Gastroesophageal sphincter (tissue), 4 donors: Measurements from ENCODE around the gene CARD9. TPM values are rescaled to one million over a fixed set of nuclear protein-coding genes. Genes with fewer than 3 reads are reported as not detected.

Source experiments
- ATAC-seq: fragments of 150-250 bp; one replicate; pipeline ENCODE4 v1.9.1; 2016; ENCODE audit warnings: mild to moderate bottlenecking, moderate library complexity
- H3K27ac ChIP-seq, 4 donors: fragments of 200-600 bp; sonication (generic) in 3 of 4; 1 replicate in 3 of 4; 2 replicates in 1 of 4; pipeline ENCODE4 v1.5.1; 2016 to 2019
- H3K27me3 ChIP-seq: fragments of 200-600 bp; sonication (generic); one replicate; pipeline ENCODE4 v1.5.1; 2019
- H3K36me3 ChIP-seq, 2 donors: fragments of 200-600 bp; sonication (generic); one replicate each; pipeline ENCODE4 v1.5.1; 2019; ENCODE audit warnings: control low read depth in 1 of 2
- H3K4me1 ChIP-seq, 3 donors: fragments of 200-600 bp; sonication (generic); 1 replicate in 2 of 3; 2 replicates in 1 of 3; pipeline ENCODE4 v1.5.1; 2016 to 2019; ENCODE audit warnings: control low read depth in 2 of 3
- H3K4me3 ChIP-seq, 2 donors: fragments of 200-600 bp; sonication (generic); one replicate each; pipeline ENCODE4 v1.5.1; 2019; ENCODE audit warnings: mild to moderate bottlenecking in 1 of 2, moderate library complexity in 1 of 2
- H3K9me3 ChIP-seq, 3 donors: fragments of 200-600 bp; sonication (generic); one replicate each; pipeline ENCODE4 v1.5.1; 2017 to 2019; ENCODE audit warnings: control low read depth in 2 of 3
- EP300 ChIP-seq: sonication (generic); formaldehyde crosslinking; IDR thresholded peaks from one replicate; pipeline ENCODE4 v1.6.1; 2017; ENCODE audit warnings: antibody characterized with exemption, mild to moderate bottlenecking
- POLR2A ChIP-seq, 2 donors: fragments of 450-650 bp; IDR thresholded peaks; one replicate each; pipeline ENCODE4 v1.6.1; 2017; ENCODE audit warnings: antibody characterized with exemption in 2 of 2, mild to moderate bottlenecking in 2 of 2, moderate library complexity in 1 of 2
- POLR2AphosphoS5 ChIP-seq: sonication (generic); formaldehyde crosslinking; IDR thresholded peaks from one replicate; pipeline ENCODE4 v1.6.1; 2017; ENCODE audit warnings: antibody characterized with exemption
- WGBS, 2 donors: methylation state at CpG; one replicate each; pipeline ENCODE4 v1.1.5; 2018; ENCODE audit warnings: low coverage in 1 of 2; 5-methylcytosine and 5-hydroxymethylcytosine counted together
- total RNA-seq, 4 donors: library from RNA; depleted of rRNA; stranded (reverse); fragments of >200 nt; gene quantifications; one replicate each; pipeline ENCODE4 v1.1.0, GENCODE V29; 2016
- TF ChIP-seq, protein P1 (sequence below), 4 experiments: fragments of 200-600 bp in 2 of 4; fragments of 450-650 bp in 2 of 4; sonication (generic) in 1 of 4; IDR thresholded peaks; one replicate each; pipeline ENCODE4 v1.5.1; 2017 to 2019; ENCODE audit warnings: antibody characterized with exemption in 4 of 4, mild to moderate bottlenecking in 2 of 4, moderate library complexity in 2 of 4

The CARD9 gene, protein sequence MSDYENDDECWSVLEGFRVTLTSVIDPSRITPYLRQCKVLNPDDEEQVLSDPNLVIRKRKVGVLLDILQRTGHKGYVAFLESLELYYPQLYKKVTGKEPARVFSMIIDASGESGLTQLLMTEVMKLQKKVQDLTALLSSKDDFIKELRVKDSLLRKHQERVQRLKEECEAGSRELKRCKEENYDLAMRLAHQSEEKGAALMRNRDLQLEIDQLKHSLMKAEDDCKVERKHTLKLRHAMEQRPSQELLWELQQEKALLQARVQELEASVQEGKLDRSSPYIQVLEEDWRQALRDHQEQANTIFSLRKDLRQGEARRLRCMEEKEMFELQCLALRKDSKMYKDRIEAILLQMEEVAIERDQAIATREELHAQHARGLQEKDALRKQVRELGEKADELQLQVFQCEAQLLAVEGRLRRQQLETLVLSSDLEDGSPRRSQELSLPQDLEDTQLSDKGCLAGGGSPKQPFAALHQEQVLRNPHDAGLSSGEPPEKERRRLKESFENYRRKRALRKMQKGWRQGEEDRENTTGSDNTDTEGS
- total RNA-seq: 1 to 10 TPM; 1.3 to 2.3 (median 1.8) TPM

DNA sequence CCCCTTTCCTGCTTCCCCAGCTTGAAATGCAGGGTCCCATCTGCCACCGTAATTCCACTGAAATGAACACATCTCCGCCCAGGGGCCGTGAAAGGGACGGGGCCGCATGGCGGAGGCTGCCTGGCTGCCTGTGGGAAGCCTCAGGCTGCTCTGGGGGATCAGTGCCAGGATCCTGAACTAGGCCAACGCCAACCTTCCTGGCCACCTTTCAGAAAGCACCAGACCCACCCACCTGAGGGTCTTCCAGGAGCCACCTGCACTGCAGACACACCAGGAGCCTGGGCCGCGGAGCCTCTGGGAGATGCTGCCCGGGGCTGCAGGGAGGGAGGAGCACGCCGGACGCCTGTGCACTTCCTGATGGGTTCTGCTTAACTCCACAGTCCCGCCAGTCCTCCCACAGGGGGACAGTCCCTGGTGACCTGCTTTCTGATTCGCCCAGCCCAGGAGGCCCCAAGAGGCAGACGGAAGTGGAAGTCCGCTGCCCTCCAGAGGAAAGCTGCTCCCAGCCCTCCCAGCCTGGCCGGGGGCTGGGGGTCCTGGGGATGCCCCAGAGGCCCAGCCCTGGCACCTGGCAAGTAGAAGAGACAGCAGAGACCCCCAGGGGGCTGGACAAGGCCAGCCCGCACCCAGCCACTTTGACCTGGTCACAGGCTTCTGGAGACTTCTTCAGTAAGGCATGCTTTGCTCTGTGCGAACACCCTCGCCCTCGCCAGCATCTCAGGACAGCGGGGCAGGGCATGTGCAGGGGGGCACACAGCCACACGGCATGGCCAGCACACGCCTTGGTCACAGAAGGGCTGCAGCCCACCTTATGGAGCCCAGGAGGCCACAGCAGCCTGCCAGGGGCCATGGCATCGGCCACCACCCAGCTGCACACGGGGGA is at the start of gene CARD9:
Gene CARD9 (minus strand): TSS at position 370 of the 883 bp plus-strand sequence. CDS start 1,591 bp downstream, outside the sequence.
- Histone ChIP-seq H3K9me3 (no peaks in the 10 kb centered on the region), H3K27me3 (no peaks in the 10 kb centered on the region), H3K36me3 (peaks cover 0 to 7% of the 10 kb centered on the region in 2 donors), H3K4me3 (peak within 1 kb of the TSS in 1 of 2 donors; percentile 34), H3K4me1 (peaks cover 0 to 12% (median 0%) of the 10 kb centered on the region in 3 donors), H3K27ac (no peak within 1 kb of the TSS)
- WGBS, 2 donors: 57 to 67% methylated on average over 3 to 8 of the region's 27 CpGs
- TF ChIP-seq POLR2AphosphoS5 (no peak), EP300 (no peak), POLR2A (IDR thresholded peaks at IDR 0.05) (no peak)
- TF ChIP-seq, protein P1, sequence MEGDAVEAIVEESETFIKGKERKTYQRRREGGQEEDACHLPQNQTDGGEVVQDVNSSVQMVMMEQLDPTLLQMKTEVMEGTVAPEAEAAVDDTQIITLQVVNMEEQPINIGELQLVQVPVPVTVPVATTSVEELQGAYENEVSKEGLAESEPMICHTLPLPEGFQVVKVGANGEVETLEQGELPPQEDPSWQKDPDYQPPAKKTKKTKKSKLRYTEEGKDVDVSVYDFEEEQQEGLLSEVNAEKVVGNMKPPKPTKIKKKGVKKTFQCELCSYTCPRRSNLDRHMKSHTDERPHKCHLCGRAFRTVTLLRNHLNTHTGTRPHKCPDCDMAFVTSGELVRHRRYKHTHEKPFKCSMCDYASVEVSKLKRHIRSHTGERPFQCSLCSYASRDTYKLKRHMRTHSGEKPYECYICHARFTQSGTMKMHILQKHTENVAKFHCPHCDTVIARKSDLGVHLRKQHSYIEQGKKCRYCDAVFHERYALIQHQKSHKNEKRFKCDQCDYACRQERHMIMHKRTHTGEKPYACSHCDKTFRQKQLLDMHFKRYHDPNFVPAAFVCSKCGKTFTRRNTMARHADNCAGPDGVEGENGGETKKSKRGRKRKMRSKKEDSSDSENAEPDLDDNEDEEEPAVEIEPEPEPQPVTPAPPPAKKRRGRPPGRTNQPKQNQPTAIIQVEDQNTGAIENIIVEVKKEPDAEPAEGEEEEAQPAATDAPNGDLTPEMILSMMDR (IDR thresholded peaks at IDR 0.05): no peak
- peak; percentile 24 for ATAC-seq

DNA sequence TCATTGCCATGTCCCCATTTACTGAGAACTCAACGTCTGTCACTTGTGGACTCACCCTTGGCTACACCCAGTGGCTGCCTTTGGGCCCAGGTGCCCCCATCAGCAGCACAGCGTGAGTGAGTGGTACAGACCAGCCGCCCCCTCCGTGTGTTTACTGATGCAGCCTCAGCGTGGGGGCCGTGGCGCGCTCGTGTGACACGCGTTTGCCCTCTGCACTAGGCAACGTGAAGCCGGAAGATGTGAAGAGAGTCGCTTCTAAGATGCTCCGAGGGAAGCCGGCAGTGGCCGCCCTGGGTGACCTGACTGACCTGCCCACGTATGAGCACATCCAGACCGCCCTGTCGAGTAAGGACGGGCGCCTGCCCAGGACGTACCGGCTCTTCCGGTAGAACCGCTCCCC is 49.4 kb upstream of the CARD9 start:
- TF ChIP-seq EP300: no peak
- no peak for TF ChIP-seq POLR2AphosphoS5
- no peak for TF ChIP-seq POLR2A (IDR thresholded peaks at IDR 0.05)
- TF ChIP-seq, protein P1 (IDR thresholded peaks at IDR 0.05): no peak
- Histone ChIP-seq H3K36me3 (peaks cover 0 to 90% of the 10 kb centered on the region in 2 donors), H3K9me3 (no peaks in the 10 kb centered on the region), H3K4me3 (no peak overlapping the region), H3K4me1 (no peaks in the 10 kb centered on the region), H3K27ac (no peak overlapping the region), H3K27me3 (no peaks in the 10 kb centered on the region)
- ATAC-seq: no peak
- 87% methylated on average over 3 of the region's 26 CpGs; no CpG with 5 or more reads in 1 of the 2 donors for WGBS, 2 donors

DNA sequence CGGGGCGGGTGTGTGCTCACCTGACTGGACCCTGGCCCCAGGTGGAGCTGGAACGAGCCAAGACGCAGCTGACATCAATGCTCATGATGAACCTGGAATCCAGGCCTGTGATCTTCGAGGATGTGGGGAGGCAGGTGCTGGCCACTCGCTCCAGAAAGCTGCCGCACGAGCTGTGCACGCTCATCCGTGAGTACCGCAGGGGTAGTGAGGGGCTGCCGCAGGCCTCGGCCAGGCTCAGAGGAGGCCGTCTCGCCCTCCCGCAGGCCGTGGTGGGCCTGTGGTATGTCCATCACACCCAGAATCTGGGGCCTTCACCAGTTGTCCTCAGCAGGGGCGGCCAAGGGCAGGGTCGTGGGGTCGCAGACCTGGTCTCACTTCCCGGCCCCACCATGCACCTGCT is 48.3 kb upstream of the CARD9 start:
- no CpG with 5 or more reads among the region's 21 CpGs for WGBS, 2 donors
- H3K36me3 ChIP-seq: peaks cover 0 to 96% of the 10 kb centered on the region in 2 donors

DNA sequence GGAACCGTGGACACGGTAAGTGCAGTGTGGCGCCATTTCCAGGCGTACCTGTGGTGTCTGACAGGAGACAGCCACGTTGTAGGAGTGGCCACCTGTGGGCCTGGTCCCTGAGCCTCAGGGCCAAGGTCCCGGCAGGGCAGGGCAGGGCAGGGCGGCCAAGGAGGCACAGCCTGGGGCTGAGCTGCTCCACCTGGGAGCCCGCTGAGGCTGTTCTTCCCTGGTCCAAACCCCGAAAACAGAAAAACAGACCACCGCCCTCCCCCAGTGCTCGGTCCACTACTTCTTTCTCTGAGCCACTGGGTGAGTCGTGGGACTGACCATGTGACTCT is 45.6 kb upstream of the CARD9 start:
- no peak for TF ChIP-seq EP300
- TF ChIP-seq, protein P1 (IDR thresholded peaks at IDR 0.05): no peak
- TF ChIP-seq POLR2AphosphoS5: no peak
- no peak for TF ChIP-seq POLR2A (IDR thresholded peaks at IDR 0.05)
- Histone ChIP-seq H3K4me1 (no peaks in the 10 kb centered on the region), H3K4me3 (no peak overlapping the region), H3K9me3 (no peaks in the 10 kb centered on the region), H3K36me3 (peaks cover 0 to 100% of the 10 kb centered on the region in 2 donors), H3K27ac (no peak overlapping the region), H3K27me3 (no peaks in the 10 kb centered on the region)
- WGBS, 2 donors: 84 to 87% methylated on average over 8 to 10 of the region's 12 CpGs
- no peak for ATAC-seq

More for the DNA sequence above, 48.3 kb upstream of the CARD9 start:
- no peaks in the 10 kb centered on the region for H3K4me1 ChIP-seq
- TF ChIP-seq EP300 (no peak), POLR2A (IDR thresholded peaks at IDR 0.05) (no peak), POLR2AphosphoS5 (no peak)
- TF ChIP-seq, protein P1 (IDR thresholded peaks at IDR 0.05): no peak
- ATAC-seq: no peak
- H3K27ac ChIP-seq: no peak overlapping the region
- no peaks in the 10 kb centered on the region for H3K9me3 ChIP-seq
- no peak overlapping the region for H3K4me3 ChIP-seq
- H3K27me3 ChIP-seq: no peaks in the 10 kb centered on the region
